Nephron progenitor cell (in vitro differentiated cells): ENCODE measurements around the gene GRM8.
A peak's percentile ranks its signal among the peaks of the same experiment; 100 is the strongest.

Experiments used
- DNase-seq: peaks from one replicate; pipeline ENCODE4 v3.0.0; 2021
- H3K27ac Mint-ChIP-seq: 2 replicates; pipeline ENCODE4 v1.8.0; 2021; ENCODE audit warnings: mild to moderate bottlenecking, moderate library complexity, mixed read lengths
- H3K27me3 Mint-ChIP-seq: 2 replicates; pipeline ENCODE4 v1.8.0; 2021; ENCODE audit warnings: mild to moderate bottlenecking, low read depth, mixed read lengths; ENCODE audit not compliant: poor library complexity
- H3K36me3 Mint-ChIP-seq: 2 replicates; pipeline ENCODE4 v1.8.0; 2021; ENCODE audit warnings: low read depth, mixed read lengths
- H3K4me1 Mint-ChIP-seq: 2 replicates; pipeline ENCODE4 v1.8.0; 2021; ENCODE audit warnings: mixed read lengths
- H3K4me3 Mint-ChIP-seq: 2 replicates; pipeline ENCODE4 v1.8.0; 2021; ENCODE audit warnings: mild to moderate bottlenecking, moderate library complexity, mixed read lengths
- H3K9me3 Mint-ChIP-seq: 2 replicates; pipeline ENCODE4 v1.8.0; 2021; ENCODE audit warnings: mild to moderate bottlenecking, moderate library complexity, mixed read lengths
- TF ChIP-seq, protein P1 (sequence below): fragments of 200-600 bp; sonication (generic); IDR thresholded peaks from 2 replicates; pipeline ENCODE4 v1.5.0; 2021; ENCODE audit warnings: antibody characterized with exemption

Gene GRM8

GRCh38 chr7:126700807-126701604, 551.7 kb downstream of the GRM8 start:
- H3K9me3 Mint-ChIP-seq, result peaks cover 7% of the 10 kb centered on the region
- peaks cover 30% of the 10 kb centered on the region for H3K4me1 Mint-ChIP-seq
- DNase-seq, result peak; percentile 51
- no peak overlapping the region for H3K27ac Mint-ChIP-seq
- H3K4me3 Mint-ChIP-seq, result no peak overlapping the region
- H3K36me3 Mint-ChIP-seq, result no peaks in the 10 kb centered on the region
- peaks cover 5% of the 10 kb centered on the region for H3K27me3 Mint-ChIP-seq
- TF ChIP-seq, protein P1, sequence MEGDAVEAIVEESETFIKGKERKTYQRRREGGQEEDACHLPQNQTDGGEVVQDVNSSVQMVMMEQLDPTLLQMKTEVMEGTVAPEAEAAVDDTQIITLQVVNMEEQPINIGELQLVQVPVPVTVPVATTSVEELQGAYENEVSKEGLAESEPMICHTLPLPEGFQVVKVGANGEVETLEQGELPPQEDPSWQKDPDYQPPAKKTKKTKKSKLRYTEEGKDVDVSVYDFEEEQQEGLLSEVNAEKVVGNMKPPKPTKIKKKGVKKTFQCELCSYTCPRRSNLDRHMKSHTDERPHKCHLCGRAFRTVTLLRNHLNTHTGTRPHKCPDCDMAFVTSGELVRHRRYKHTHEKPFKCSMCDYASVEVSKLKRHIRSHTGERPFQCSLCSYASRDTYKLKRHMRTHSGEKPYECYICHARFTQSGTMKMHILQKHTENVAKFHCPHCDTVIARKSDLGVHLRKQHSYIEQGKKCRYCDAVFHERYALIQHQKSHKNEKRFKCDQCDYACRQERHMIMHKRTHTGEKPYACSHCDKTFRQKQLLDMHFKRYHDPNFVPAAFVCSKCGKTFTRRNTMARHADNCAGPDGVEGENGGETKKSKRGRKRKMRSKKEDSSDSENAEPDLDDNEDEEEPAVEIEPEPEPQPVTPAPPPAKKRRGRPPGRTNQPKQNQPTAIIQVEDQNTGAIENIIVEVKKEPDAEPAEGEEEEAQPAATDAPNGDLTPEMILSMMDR, result no peak

- Mint-ChIP-seq H3K9me3 (peaks cover under 1% of the 10 kb centered on the region), H3K27me3 (peaks cover 5% of the 10 kb centered on the region), H3K4me3 (no peak overlapping the region), H3K36me3 (no peaks in the 10 kb centered on the region), H3K27ac (no peak overlapping the region), H3K4me1 (peaks cover 30% of the 10 kb centered on the region)
- TF ChIP-seq, protein P1, result no peak
- no peak for DNase-seq
Observed at GRCh38 chr7:126699707-126700106, 553.0 kb downstream of the GRM8 start.

GRCh38 chr7:126698909-126699308, 553.8 kb downstream of the GRM8 start:
- no peaks in the 10 kb centered on the region for H3K36me3 Mint-ChIP-seq
- H3K9me3 Mint-ChIP-seq, result no peaks in the 10 kb centered on the region
- peaks cover 30% of the 10 kb centered on the region for H3K4me1 Mint-ChIP-seq
- TF ChIP-seq, protein P1, result no peak
- no peak overlapping the region for H3K27ac Mint-ChIP-seq
- H3K4me3 Mint-ChIP-seq, result no peak overlapping the region
- DNase-seq, result no peak
- peaks cover 5% of the 10 kb centered on the region for H3K27me3 Mint-ChIP-seq

- TF ChIP-seq, protein P1, result no peak
- Mint-ChIP-seq H3K9me3 (no peaks in the 10 kb centered on the region), H3K27ac (no peak overlapping the region), H3K4me3 (no peak overlapping the region), H3K27me3 (peaks cover 5% of the 10 kb centered on the region), H3K4me1 (peaks cover 30% of the 10 kb centered on the region), H3K36me3 (no peaks in the 10 kb centered on the region)
- DNase-seq, result no peak
Observed at GRCh38 chr7:126698446-126698845, 554.3 kb downstream of the GRM8 start.

GRCh38 chr7:126696256-126697038, 556.3 kb downstream of the GRM8 start:
- Mint-ChIP-seq H3K9me3 (peaks cover 2% of the 10 kb centered on the region), H3K27ac (no peak overlapping the region), H3K27me3 (no peaks in the 10 kb centered on the region), H3K36me3 (no peaks in the 10 kb centered on the region), H3K4me3 (no peak overlapping the region), H3K4me1 (peaks cover 24% of the 10 kb centered on the region)
- TF ChIP-seq, protein P1, result no peak
- DNase-seq, result no peak
